K562 (cell line): ENCODE results near the gene USP38. TPM values are rescaled to one million over a fixed set of nuclear protein-coding genes. Genes with fewer than 3 reads are reported as not detected.

Source experiments
- ATAC-seq: fragments of 200-7000 bp; cut with Tn5 transposase; 3 replicates; pipeline ENCODE4 v1.9.1; 2020; ENCODE audit warnings: moderate library complexity
- BruUV-seq: library from RNA; stranded (reverse); fragments of 400-500 nt; replicated peaks from 2 replicates; lab custom pipeline; 2021; lab: Mats Ljungman, UMichigan
- CTCF ChIA-PET: fragments of 300-600 bp; formaldehyde crosslinking; extraction: SDS; loops from one replicate; lab custom pipeline; 2021; ENCODE audit warnings: low intra/inter-chr PET ratio; lab: Yijun Ruan, JAX
- POLR2A ChIA-PET: fragments of 300-600, 350-650 bp; sonication (Branson Sonifier 250); formaldehyde crosslinking; extraction: SDS; loops from one replicate; lab custom pipeline; 2021; ENCODE audit warnings: antibody characterized with exemption, inconsistent platforms; lab: Yijun Ruan, JAX
- DNase-seq, 4 experiments: peaks; one replicate each; pipeline versions ENCODE4 v3.0.0 to v3.0.0-alpha.2; 2011 to 2018; ENCODE audit warnings: low spot score in 3 of 4, mixed read lengths in 3 of 4; ENCODE audit errors: extremely low read depth in 1 of 4
- FAIRE-seq: peaks from 2 replicates; lab custom pipeline; 2011; peaks lifted over from hg19 to GRCh38; lab: Jason Lieb, UNC
- H2AFZ ChIP-seq: 2 replicates; pipeline ENCODE4 v1.6.0; 2011; ENCODE audit warnings: low read depth, low read length, control low read depth, inconsistent platforms
- H3K27ac ChIP-seq: fragments of 200-600 bp; 3 replicates; pipeline ENCODE4 v1.8.0; 2011; ENCODE audit warnings: low read depth, mild to moderate bottlenecking, control low read depth, inconsistent platforms, low read length, moderate library complexity, mixed read lengths; ENCODE audit errors: extremely low read depth
- H3K27me3 ChIP-seq, 2 experiments: fragments of 300-600 bp in 1 of 2; 2 replicates in 1 of 2; 3 replicates in 1 of 2; pipeline versions ENCODE4 v1.6.0 to v1.8.0; 2011; ENCODE audit warnings: inconsistent platforms in 2 of 2, low read length in 2 of 2, mild to moderate bottlenecking in 1 of 2, mixed read lengths in 1 of 2, moderate library complexity in 1 of 2; ENCODE audit not compliant: control insufficient read depth in 2 of 2, insufficient read depth in 2 of 2
- H3K36me3 ChIP-seq: fragments of 300-600 bp; 3 replicates; pipeline ENCODE4 v1.8.0; 2011; ENCODE audit warnings: mild to moderate bottlenecking, low read length, inconsistent platforms; ENCODE audit not compliant: control insufficient read depth, insufficient read depth
- H3K4me1 ChIP-seq, 2 experiments: fragments of 200-600 bp in 1 of 2; replicated peaks in 1 of 2; 2 replicates in 1 of 2; 3 replicates in 1 of 2; pipeline versions ENCODE4 v1.5.1 to v1.8.0; 2011; ENCODE audit warnings: inconsistent platforms in 2 of 2, low read length in 2 of 2, mild to moderate bottlenecking in 1 of 2, mixed read lengths in 1 of 2, moderate library complexity in 1 of 2; ENCODE audit not compliant: control insufficient read depth in 2 of 2, insufficient read depth in 2 of 2
- H3K4me2 ChIP-seq: 2 replicates; pipeline ENCODE4 v1.6.1; 2011; ENCODE audit warnings: low read length, control low read depth, inconsistent platforms, mixed read lengths; ENCODE audit not compliant: insufficient read depth
- H3K4me3 ChIP-seq: fragments of 200-600 bp; sonication (generic), shearing (Covaris generic); 2 replicates; pipeline ENCODE4 v1.5.1; 2016; ENCODE audit warnings: control low read depth, inconsistent platforms
- H3K79me2 ChIP-seq: fragments of 200-600 bp; 3 replicates; pipeline ENCODE4 v1.8.0; 2011; ENCODE audit warnings: low read length, inconsistent platforms; ENCODE audit not compliant: control insufficient read depth, insufficient read depth
- H3K9ac ChIP-seq, 2 experiments: 2 replicates each; pipeline versions ENCODE4 v1.6.0 to v1.6.1; 2011; ENCODE audit warnings: low read depth in 2 of 2, low read length in 2 of 2, control low read depth in 1 of 2, inconsistent platforms in 1 of 2, mild to moderate bottlenecking in 1 of 2, mixed read lengths in 1 of 2; ENCODE audit not compliant: insufficient read depth in 1 of 2
- H3K9me1 ChIP-seq: one replicate; pipeline ENCODE4 v1.6.0; 2011; ENCODE audit warnings: inconsistent platforms, mild to moderate bottlenecking, low read length, moderate library complexity; ENCODE audit not compliant: control insufficient read depth, insufficient read depth
- H3K9me3 ChIP-seq: replicated peaks from 2 replicates; pipeline ENCODE4 v1.5.1; 2011; ENCODE audit warnings: low read depth, low read length, inconsistent platforms; ENCODE audit not compliant: control insufficient read depth, insufficient read depth
- H4K20me1 ChIP-seq: replicated peaks from 2 replicates; pipeline ENCODE4 v1.6.1; 2011; ENCODE audit warnings: low read length, inconsistent platforms, mixed read lengths; ENCODE audit not compliant: control insufficient read depth, insufficient read depth
- E2F4 ChIP-seq: sonication (generic); formaldehyde crosslinking; IDR thresholded peaks from 2 replicates; pipeline ENCODE4 v1.8.0; 2022; ENCODE audit warnings: mild to moderate bottlenecking, low read depth, missing genetic modification reagents
- ELF2 ChIP-seq: fragments of 250-450 bp; sonication (Bioruptor Pico); IDR thresholded peaks from 2 replicates; pipeline ENCODE4 v1.5.0; 2021; ENCODE audit warnings: mild to moderate bottlenecking
- KDM2B ChIP-seq: fragments of 250-450 bp; sonication (Bioruptor Pico); IDR thresholded peaks from 2 replicates; pipeline ENCODE4 v1.8.0; 2021; ENCODE audit warnings: mild to moderate bottlenecking, moderate library complexity
- RBM14 ChIP-seq: fragments of 200-400 bp; formaldehyde crosslinking; IDR thresholded peaks from 2 replicates; pipeline ENCODE4 v1.6.1; 2018; ENCODE audit warnings: low read depth, mild to moderate bottlenecking, low read length, moderate library complexity, borderline replicate concordance; ENCODE audit not compliant: insufficient read depth
- RFX7 ChIP-seq: fragments of 250-450 bp; sonication (Bioruptor Pico); IDR thresholded peaks from 2 replicates; pipeline ENCODE4 v1.5.1; 2021; ENCODE audit warnings: mild to moderate bottlenecking
- RREB1 ChIP-seq: fragments of 250-450 bp; sonication (Bioruptor Pico); IDR thresholded peaks from 2 replicates; pipeline ENCODE4 v1.4.0; 2020
- SRSF3 ChIP-seq: fragments of 200-400 bp; formaldehyde crosslinking; IDR thresholded peaks from 2 replicates; pipeline ENCODE4 v1.6.1; 2016; ENCODE audit warnings: mild to moderate bottlenecking, low read length, moderate library complexity; ENCODE audit not compliant: insufficient read depth
- ZNF445 ChIP-seq: fragments of 250-450 bp; sonication (Bioruptor Pico); IDR thresholded peaks from 2 replicates; pipeline ENCODE4 v1.4.0; 2020; ENCODE audit warnings: low read depth, mild to moderate bottlenecking, moderate library complexity
- ZNF57 ChIP-seq: fragments of 450-650 bp; formaldehyde crosslinking; IDR thresholded peaks from 2 replicates; pipeline ENCODE4 v1.4.0; 2020; ENCODE audit warnings: mild to moderate bottlenecking, moderate library complexity
- WGBS: fragments of 100-300 bp; shearing (Covaris generic); methylation state at CpG from one replicate; pipeline ENCODE4 v1.1.6; 2016; ENCODE audit warnings: low coverage, mixed read lengths; ENCODE audit not compliant: insufficient coverage; ENCODE audit errors: missing lambda C conversion rate; 5-methylcytosine and 5-hydroxymethylcytosine counted together
- in situ Hi-C: fragments of 300-500 bp; cut with MboI; formaldehyde crosslinking; loops from 4 replicates; pipeline ENCODE4 v1.15.0; 2018; ENCODE audit warnings: inconsistent platforms, mixed read lengths
- intact Hi-C: fragments of 100-400 bp; cut with micrococcal nuclease; formaldehyde crosslinking; loops from 2 replicates; pipeline ENCODE4 v1.14.2; 2022
- polyA plus RNA-seq, 8 experiments: library from polyadenylated mRNA; depleted of rRNA in 4 of 8; stranded (reverse) in 5 of 8; unstranded in 3 of 8; fragments of >200 nt; fragmentation: Nextera tagmentation in 2 of 8; fragmentation: Illumina TruSeq in 1 of 8; extraction: Ambion mirVana in 2 of 8; extraction: Trizol in 1 of 8; gene quantifications; 2 replicates each; pipeline versions ENCODE4 v1.2.1 to v1.2.3, GENCODE V29; 2011 to 2014; ENCODE audit warnings: inconsistent platforms in 1 of 8, missing spikeins in 1 of 8
- total RNA-seq, 7 experiments: library from RNA; depleted of rRNA in 6 of 7; stranded (reverse); fragments of >200 nt in 6 of 7; fragmentation: Illumina TruSeq in 2 of 7; extraction: Trizol in 2 of 7; gene quantifications; 2 replicates each; pipeline versions ENCODE4 v1.2.1 to v1.2.3, GENCODE V29; 2011 to 2021; ENCODE audit warnings: low replicate concordance in 1 of 7

USP38 gene
- total and polyA plus RNA-seq, 9 of the 15 experiments (the other 6 are each of a cell fraction or from before 2014, with no cell fraction given): 4.2 to 20.6 (median 11.2) TPM

- no peak for TF ChIP-seq E2F4 (CRISPR knock-in tag)
- no peak for TF ChIP-seq ELF2
Observed at GRCh38 chr4:143232277-143232676, 47.6 kb downstream of the USP38 start (continued).

- TF ChIP-seq RFX7 (CRISPR knock-in tag) (no peak), KDM2B (CRISPR knock-in tag) (no peak), ZNF445 (no peak), SRSF3 (no peak), RBM14 (no peak), RREB1 (CRISPR knock-in tag) (no peak), ZNF57 (CRISPR knock-in tag) (no peak)
- TF ChIP-seq, all 486 proteins: peak for 0
- Histone ChIP-seq H3K4me2 (no peak overlapping the region), H3K4me1 (no peaks in the 10 kb centered on the region), H3K4me3 (no peak overlapping the region), H3K27me3 (no peaks in the 10 kb centered on the region), H3K9me1 (no peaks in the 10 kb centered on the region), H3K9me3 (no peaks in the 10 kb centered on the region), H4K20me1 (no peaks in the 10 kb centered on the region), H3K36me3 (no peaks in the 10 kb centered on the region), H2AFZ (no peak overlapping the region), H3K79me2 (no peaks in the 10 kb centered on the region), H3K9ac (no peak overlapping the region), H3K27ac (no peak overlapping the region)
- CTCF ChIA-PET: no interaction called here
- POLR2A ChIA-PET: no interaction called here
- in situ Hi-C loops: no loop called here
- no peak for DNase-seq
- intact Hi-C loops: no loop called here
- WGBS: 6% methylated on average over 1 of the region's 1 CpG
- BruUV-seq: no TSS peak
- FAIRE-seq: no peak
- ATAC-seq: no peak
Observed at GRCh38 chr4:143234153-143234552, 49.4 kb downstream of the USP38 start.
